NCI-H146 (cell line): ENCODE measurements around the gene ARHGEF39.

Experiments
- DNase-seq: peaks from one replicate; lab custom pipeline; 2025; lab: John Stamatoyannopoulos, UW

The ARHGEF39 gene

DNA sequence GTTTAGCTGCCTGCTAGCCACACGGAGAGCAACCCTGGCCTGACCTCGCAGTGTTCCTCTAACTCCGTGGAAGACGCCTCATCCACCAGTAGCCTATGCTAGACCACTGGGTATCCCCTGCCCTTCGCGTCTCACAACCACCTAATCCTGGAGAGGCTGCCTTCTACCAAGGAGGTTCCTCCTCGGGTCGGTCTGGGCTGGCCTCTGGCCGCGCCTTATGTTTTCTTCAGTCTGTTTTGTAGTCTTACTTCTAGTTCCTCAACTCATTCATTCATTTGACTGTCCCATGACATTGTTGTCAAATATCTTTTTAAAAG, 26.3 kb upstream of the ARHGEF39 start:
- no peak for DNase-seq

DNA sequence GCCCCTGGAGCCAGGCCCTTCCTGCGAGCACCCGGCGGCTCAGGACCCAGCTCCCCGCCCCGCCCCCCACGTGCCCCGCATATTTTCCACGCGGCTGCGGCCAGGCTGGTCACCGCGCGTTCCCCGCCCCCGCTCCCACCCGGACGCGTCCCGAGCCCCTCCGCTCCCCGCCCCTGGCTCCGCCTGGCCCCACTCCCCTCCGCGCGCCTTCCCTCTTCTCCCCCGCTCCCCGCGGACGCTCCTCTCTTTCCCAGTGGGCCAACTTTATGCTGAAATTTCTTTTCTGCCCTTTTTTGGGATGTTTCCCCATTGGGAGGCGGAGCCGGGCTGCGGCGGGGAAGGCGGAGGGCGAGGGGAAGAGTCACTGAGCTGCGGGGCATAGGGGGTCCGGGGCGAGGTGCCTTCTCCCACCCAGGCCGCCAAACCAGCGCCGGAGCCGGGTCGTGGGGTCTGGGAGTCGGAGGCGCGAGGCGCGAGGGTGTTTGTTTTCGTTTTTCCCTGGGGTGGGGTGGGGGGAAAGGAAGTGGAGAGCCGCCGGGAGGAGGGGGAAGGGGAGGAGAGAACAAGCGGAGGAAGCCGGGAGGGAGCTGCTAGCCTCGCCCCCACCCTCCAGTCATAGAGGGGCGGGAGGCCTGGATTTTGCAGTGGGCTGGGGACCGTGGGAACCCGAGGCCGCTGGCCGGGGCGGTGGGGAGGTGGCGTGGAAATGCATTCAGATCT, 25.8 kb upstream of the ARHGEF39 start:
- peak; percentile 68 for DNase-seq

DNA sequence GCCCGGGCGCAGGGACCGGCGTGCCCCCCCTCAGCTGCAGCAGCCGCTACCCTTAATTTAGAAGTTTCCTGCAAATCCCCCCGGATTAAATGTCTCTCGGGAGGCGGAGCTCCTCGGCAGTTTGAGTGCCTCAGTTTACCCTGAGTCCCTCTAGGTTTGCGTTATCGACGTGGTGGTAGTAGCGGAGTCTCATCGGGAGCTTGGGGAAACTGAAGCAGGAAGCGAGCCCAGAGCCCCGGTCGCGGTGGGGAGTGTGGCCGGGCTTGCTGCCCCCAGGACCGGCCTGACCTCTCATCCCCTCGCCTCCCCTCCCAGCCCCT, 25.3 kb upstream of the ARHGEF39 start:
- peak; percentile 52 for DNase-seq

DNA sequence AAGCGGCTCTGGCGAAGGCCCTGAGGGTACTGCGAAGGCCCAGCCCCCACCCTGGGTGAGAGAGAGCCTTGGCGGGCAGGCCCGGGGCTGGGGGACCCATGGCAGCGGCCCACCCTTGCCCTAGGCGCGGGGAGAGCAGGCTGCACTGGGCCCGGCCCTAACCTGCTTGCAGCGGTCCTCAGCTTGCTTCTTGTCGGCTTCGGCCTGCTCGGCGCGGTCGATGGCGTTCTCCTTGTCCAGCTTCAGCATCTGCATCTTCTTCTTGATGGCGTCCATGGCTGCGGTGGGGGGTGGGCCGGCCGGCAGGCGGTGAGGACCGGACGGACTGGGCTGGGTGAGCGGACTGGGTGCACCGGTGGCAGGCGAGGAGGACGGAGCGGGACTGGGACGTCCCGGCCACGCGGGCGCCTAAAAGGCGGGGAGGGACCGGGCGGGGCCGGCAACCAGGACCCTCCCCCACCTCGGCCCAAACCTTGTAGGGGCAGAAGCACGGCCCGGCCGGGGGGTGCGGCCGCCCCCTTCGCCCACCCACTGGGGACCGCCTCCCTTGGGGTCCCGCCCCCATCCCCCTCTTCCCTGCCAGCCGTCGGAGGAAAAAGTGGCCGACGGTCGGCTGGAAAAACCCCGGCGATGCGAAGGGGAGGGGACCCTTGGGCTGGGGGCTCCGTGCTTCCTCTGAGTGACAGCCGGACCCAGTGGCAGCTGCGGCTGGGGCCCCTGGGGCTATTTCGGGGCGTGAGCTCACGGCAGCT, 24.7 kb upstream of the ARHGEF39 start, which contains the start of gene TPM2:
TSS of gene TPM2 (minus strand) at position 384 of the 752 bp plus-strand sequence. CDS start at position 276, 108 bp downstream.
- DNase-seq: peak; percentile 50

DNA sequence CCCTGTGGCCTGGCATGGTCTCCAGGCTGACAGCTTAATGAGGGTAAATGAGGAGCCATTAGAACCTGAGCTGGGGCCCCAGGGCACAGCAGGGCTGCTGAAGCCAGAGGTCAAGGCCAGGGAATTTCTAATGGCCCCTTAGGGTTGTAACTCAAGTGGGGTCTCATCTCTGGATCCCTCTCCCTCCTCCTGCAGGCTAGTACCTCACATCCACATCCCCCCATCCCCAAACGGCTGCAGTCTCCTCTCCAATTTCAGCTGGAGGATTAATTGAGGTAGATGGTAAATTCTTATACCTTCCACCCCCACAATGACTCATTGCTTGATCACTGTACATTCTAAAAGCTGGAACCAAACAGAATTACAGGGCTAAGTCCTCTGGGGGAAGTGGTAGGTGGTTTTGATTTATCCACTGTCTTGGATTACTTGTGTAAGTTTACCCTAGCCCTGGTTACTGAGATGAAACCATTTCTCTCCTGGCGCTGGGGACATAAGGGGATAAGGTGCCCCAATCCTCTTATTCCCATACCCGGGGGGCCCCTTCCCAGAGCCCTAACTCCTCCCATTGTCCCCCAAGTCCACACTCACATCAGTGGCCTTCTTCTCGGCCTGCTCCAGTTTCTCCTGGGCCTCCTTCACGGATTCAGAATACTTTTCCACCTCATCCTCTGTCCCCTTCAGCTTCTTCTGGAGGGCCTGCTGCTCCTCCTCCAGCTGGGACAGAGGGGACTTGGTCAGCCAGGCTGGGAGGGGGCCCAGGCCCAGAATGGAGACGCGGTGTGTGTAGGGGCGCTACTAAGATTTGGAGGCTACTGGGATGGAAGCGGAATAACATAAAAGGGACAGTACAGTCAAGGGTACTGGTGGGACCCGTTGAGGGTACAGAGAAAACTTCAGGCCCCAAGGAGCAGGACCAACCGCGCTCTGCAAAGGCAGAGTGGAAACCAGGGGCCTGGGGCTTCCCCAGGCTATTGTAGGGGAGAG, 23.9 kb upstream of the ARHGEF39 start:
- no peak for DNase-seq

DNA sequence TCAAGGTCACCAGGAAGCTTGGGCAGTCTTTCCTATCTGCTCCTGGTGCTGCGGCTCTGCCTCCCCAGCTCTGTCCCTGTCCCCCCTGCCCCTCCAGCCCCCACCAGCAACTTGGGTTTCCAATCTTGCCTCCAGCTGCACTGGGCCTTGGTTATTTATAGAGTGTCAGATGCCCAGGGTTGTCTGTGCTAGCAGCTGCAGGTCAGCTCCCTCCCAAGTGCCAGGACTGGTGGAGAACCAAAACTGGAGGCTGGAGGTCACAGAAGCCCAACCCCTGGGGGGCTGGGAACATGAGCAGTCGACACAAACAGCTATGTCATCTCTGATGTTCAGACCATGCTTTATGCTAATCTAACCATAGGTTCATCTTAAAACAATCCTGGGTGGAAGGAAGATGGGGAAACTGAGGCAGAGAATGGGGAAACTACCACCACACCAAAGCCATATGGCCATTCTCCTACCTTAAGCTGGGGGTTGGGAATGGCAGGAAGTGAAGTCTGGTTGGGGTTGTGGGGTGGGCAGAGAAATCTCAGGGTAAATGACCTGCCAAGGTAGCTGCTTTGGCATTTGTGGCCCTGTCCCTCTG, 23.1 kb upstream of the ARHGEF39 start:
- DNase-seq: no peak

DNA sequence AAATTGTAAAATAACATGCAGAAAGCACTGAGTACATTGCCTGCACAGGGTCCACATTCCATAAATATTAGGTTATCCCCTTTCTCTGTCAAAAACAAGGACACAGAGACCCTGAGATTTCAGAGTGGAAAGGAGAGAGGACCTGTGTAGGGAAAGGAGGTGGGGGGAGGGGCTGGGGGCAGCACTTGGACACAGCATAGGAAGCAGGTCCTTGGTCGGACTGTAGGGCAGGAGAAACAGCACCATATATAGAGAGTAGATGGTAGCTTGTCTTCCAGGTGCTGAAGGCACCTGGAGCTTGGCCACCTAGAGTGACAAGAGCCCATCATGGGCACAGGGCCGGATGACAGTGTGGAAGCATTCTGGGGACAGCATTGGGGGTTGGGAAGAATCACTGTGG, 22.3 kb upstream of the ARHGEF39 start:
- no peak for DNase-seq

DNA sequence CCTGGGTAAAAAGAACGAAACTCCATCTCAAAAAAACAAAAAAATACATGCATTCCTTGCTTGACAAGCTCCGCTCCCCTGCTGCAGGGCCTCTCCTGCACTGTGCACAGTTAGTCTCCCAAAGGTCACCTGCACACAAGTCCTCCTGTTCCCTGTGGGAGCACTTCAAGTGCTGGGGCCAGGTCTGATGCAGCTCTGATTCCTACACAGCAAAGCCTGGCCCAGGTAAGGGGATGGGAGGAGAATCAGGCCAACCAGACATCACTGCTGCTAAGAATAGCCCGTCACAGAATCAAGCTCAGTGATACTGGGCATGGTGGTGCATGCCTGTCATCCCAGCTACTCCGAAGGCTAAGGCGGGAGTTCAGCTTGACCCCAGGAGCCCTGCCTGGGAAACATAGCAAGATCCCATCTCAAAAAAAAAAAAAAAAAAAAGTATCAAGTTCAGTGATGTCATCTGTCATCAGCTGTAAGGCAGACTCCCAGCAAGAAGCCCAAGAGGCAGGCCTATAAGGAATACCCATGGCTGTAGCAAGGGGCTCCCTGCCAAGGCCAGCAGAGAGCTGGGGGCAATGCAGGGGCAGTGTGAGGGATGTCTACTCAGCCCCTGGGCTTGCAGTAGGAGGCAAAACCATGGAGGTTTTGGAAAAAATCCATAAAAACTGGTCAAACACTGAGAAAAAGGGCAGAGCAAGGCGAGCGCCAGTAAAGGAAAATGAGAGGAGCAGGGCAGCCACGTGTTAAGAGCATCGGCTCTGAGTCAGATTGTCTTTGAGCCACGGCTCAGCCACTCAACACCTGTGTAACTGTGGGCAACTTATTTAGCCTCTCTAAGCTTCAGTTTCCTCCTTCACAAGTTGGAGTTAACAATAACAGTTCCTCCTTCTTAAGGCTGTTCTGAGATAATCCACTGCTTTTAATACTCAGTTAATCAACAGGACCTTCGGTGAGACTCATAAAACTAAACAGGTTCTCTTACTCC, 21.5 kb upstream of the ARHGEF39 start:
- DNase-seq: no peak

DNA sequence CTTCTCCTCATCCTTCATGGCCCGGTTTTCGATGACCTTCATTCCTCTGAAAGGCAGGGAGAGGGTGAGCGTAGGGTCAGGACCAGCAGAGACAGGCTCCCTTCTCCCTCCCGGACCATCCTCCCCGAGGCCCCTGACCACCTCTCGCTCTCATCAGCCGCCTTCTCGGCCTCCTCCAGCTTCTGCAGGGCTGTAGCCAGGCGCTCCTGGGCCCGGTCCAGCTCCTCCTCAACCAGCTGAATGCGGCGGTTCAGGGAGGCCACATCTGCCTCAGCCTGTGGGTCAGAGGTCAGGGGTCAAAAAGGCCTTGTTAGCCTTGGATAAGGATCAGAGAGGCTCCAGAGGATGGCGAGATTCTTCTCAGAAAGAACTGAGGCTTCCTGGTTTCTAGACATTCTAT, 20.5 kb upstream of the ARHGEF39 start:
- DNase-seq: no peak

DNA sequence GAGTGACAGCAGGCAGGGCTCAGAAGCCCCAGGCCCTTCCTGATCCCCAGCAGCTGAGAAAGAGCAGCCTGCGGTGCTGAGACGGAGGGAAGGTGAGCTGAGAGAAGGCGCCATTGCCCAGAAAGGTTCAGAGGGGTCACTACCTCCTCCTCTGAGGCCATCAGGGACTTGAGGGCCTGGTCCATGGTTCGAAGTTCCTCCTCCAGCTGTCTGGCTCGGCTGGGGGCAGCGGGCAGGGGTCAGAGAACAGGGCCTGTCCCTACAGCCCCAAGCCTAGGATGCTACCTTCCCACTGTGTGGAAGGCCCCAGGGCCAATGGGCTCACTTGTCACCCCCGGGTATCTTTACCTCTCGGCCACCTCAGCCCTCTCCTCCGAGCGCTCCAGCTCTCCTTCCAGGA, 19.9 kb upstream of the ARHGEF39 start:
- no peak for DNase-seq

DNA sequence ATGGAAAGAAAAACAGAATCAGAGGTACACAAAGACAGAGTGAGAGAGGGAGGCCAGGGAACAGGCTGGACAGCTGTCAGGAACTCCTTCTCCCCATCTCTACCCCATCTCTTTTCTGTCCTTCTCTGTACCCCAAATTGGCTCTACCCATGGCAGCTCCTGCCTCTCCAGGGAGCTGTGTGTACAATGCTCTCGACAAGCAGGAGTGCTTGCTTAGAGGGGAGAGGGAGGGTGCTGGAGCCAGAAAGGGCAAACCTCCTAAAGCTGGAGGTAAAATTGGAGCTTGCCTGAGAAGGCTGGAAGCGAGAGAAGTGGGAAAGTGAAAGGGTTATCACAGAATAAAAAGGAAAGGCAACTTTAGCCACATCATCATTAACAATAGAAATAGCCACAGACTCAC, 18.3 kb upstream of the ARHGEF39 start:
- no peak for DNase-seq

DNA sequence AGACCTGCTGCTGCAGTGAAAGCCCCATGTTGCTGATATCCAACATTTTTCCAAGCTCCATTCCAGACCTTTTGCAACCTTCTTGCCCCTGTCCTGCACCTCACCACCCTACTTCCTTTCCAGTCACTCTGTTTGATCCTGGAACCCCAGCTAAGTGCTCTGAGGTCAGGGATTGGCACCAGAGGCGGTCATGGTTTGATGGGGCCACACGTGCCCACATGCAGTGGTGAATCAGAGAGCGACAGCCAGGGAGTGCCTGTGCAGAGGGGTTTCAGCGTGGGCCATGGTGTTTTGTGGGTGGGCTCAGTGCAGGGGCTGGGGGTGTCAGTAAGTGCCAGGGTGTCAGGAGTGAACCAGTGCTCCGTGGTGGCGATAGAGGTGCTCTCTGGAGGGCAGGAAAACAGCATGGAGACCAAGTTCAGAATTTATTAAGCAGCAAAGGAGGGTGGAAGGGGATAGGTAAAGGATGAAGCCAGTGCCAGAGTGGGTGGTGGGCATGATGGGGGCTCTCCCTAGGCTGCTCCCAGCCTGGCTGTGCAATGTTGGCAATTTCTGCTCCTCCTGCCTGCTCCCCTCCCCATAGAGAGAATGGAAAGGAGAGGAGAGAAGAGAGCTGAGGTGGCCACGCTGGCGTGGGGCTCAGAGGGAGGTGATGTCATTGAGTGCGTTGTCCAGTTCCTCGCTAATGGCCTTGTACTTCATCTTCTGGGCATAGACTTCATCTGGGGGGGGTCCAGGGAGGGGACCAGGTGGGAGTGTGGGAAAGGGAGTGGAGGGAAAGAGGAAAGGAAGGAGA, 17.7 kb upstream of the ARHGEF39 start:
- DNase-seq: no peak

DNA sequence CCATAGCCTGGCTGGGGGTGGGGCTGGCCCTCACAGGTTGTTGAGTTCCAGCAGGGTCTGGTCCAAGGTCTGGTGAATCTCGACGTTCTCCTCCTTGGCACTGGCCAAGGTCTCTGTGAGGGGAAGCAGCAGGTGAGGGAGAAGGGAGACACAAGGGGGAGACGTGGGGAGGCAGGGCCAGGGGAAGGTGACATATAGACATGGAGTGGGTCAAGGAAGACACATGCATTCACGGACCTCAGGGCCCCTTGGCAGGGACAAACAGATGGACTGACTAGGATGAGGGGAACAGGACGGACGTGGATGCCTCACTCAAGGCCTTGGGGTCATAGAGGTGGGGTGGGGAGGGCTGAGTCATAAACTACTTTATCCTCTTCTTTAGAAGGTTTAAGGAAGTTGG, 17.1 kb upstream of the ARHGEF39 start:
- no peak for DNase-seq

DNA sequence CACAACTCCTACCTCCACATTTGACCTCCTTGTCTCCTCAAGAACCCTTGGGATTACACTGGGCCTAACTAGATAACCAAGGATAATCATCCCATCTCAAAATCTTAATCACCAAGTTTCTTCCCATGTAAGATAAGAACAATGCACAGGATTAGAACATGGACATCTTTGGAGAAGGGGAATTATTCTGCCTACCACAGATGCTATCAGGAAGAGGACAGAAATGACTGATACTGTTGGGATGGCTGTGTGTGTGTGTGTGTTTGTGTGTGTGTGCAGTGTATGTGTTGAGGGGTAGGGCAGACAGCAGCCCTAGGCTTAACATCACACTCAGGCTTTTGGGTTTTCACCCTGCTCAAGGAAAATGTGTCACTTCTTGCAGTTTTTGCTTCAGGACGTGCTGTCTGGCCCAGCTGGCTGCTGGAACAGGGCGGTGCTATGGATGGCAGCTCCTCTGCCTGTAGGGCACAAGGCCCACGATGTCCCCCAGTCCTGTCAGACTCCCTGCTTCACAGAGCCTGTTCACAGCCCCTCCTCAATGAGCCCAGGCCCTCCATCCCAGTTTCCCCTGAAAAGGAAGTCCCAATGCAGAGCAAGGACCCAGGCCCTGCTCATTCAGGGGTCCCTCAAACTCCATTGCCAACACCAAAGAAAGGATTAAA, 16.5 kb upstream of the ARHGEF39 start:
- no peak for DNase-seq

DNA sequence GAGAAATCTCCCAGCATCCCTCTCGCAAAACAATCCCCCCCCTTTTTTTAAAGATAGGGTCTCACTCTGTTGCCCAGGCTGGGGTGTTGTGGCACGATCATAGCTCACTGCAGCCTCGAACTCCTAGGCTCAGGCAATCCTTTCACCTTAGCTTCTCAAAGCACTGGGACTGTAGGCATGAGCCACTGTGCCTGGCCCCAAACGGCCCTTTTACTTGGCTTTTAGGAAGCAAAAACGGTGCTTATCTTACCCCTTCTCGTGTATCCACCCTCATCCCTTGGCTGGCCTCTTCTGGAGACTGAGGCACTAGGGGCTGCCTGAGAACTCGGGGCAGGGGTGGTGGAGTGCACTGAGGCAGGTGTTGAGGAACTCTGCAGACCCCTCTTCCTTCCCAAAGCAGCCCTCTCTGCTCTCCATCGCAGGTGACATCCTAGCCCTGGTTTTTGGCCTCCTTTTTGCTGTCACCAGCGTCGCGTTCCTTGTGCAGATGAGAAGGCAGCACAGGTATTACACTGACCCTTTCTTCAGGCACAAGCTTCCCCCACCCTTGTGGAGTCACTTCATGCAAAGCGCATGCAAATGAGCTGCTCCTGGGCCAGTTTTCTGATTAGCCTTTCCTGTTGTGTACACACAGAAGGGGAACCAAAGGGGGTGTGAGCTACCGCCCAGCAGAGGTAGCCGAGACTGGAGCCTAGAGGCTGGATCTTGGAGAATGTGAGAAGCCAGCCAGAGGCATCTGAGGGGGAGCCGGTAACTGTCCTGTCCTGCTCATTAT, 15.5 kb upstream of the ARHGEF39 start:
- DNase-seq: no peak

DNA sequence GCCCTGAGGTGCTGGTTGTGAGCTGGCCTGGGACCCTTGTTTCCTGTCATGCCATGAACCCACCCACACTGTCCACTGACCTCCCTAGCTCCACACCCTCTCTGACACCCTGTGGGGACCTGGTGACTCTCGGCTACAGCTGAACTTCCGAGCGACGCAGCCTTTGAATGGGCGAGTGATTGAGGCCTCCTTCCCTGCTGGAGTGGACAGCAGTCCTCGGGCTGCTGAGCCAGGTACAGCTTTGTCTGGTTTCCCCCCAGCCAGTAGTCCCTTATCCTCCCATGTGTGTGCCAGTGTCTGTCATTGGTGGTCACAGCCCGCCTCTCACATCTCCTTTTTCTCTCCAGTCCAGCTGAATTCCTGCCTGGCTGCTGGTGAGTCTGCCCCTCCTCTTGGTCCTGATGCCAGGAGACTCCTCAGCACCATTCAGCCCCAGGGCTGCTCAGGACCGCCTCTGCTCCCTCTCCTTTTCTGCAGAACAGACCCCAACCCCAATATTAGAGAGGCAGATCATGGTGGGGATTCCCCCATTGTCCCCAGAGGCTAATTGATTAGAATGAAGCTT, 14.9 kb upstream of the ARHGEF39 start:
- no peak for DNase-seq

DNA sequence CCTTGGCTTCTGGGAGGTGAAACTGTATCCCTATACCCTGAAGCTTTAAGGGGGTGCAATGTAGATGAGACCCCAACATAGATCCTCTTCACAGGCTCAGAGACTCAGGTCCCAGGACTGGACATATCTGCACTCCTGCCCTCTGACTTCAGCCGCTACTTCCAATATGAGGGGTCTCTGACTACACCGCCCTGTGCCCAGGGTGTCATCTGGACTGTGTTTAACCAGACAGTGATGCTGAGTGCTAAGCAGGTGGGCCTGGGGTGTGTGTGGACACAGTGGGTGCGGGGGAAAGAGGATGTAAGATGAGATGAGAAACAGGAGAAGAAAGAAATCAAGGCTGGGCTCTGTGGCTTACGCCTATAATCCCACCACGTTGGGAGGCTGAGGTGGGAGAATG, 14.1 kb upstream of the ARHGEF39 start:
- no peak for DNase-seq

DNA sequence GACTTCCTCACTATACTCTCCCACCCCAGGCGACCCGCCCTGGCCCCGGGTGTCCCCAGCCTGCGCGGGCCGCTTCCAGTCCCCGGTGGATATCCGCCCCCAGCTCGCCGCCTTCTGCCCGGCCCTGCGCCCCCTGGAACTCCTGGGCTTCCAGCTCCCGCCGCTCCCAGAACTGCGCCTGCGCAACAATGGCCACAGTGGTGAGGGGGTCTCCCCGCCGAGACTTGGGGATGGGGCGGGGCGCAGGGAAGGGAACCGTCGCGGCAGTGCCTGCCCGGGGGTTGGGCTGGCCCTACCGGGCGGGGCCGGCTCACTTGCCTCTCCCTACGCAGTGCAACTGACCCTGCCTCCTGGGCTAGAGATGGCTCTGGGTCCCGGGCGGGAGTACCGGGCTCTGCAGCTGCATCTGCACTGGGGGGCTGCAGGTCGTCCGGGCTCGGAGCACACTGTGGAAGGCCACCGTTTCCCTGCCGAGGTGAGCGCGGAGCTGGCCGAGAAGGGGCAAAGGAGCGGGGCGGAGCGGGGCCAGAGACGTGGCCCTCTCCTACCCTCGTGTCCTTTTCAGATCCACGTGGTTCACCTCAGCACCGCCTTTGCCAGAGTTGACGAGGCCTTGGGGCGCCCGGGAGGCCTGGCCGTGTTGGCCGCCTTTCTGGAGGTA, 10.9 kb upstream of the ARHGEF39 start:
- no peak for DNase-seq
